Head of caudate nucleus (tissue), 42 donors: ENCODE results near the gene CREB3L1.

Source experiments
- DNase-seq, 42 donors: peaks; one replicate each; pipeline versions ENCODE4 v3.0.0 to v3.0.0-alpha.2; 2020 to 2021; ENCODE audit warnings: mixed read lengths in 7 of 42
- intact Hi-C: fragments of 100-400 bp; cut with DNase I; formaldehyde crosslinking; loops from one replicate; pipeline ENCODE4 v1.15.0; 2022

Gene CREB3L1

GRCh38 chr11:46267930-46268329, 9.5 kb upstream of the CREB3L1 start:
- no peak for DNase-seq
- intact Hi-C loops, result no loop called here

GRCh38 chr11:46270684-46271083, 6.8 kb upstream of the CREB3L1 start:
- no peak for DNase-seq
- intact Hi-C loops, result no loop called here

GRCh38 chr11:46271407-46271806, 6.1 kb upstream of the CREB3L1 start:
- intact Hi-C loops, result no loop called here
- no peak for DNase-seq

- intact Hi-C loops, result no loop called here
- DNase-seq, result no peak
Measured at GRCh38 chr11:46271875-46272815, 5.3 kb upstream of the CREB3L1 start.

- intact Hi-C loops, result no loop called here
- no peak for DNase-seq
Measured at GRCh38 chr11:46272816-46273427, 4.5 kb upstream of the CREB3L1 start.

- DNase-seq, result no peak
Measured at GRCh38 chr11:46273511-46274205, 3.8 kb upstream of the CREB3L1 start.

GRCh38 chr11:46275964-46276641, 1.4 kb upstream of the CREB3L1 start:
- intact Hi-C loops, result no loop called here
- no peak for DNase-seq

More at GRCh38 chr11:46273511-46274205, 3.8 kb upstream of the CREB3L1 start:
- intact Hi-C loops, result no loop called here

- DNase-seq, result peak in 4 of 42 donors; percentile 23 to 47 (median 34)
- intact Hi-C loops, result no loop called here
Measured at GRCh38 chr11:46277313-46277621, 195 bp upstream of the CREB3L1 start.

GRCh38 chr11:46278387-46279125, 1.1 kb downstream of the CREB3L1 start:
- intact Hi-C loops, result no loop called here

GRCh38 chr11:46279126-46280099, 2.0 kb downstream of the CREB3L1 start:
- peak in 41 of 42 donors; percentile 26 to 79 (median 57) for DNase-seq
- intact Hi-C loops, result no loop called here

More at GRCh38 chr11:46278387-46279125, 1.1 kb downstream of the CREB3L1 start:
- DNase-seq, result peak in 22 of 42 donors; percentile 12 to 64 (median 48)

GRCh38 chr11:46280706-46281105, 3.2 kb downstream of the CREB3L1 start:
- intact Hi-C loops, result no loop called here
- DNase-seq, result no peak

- DNase-seq, result no peak
- intact Hi-C loops, result no loop called here
Measured at GRCh38 chr11:46281371-46281831, 3.9 kb downstream of the CREB3L1 start.

GRCh38 chr11:46285173-46285572, 7.7 kb downstream of the CREB3L1 start:
- no peak for DNase-seq
- intact Hi-C loops, result no loop called here

- intact Hi-C loops, result no loop called here
- DNase-seq, result no peak
Measured at GRCh38 chr11:46285594-46286033, 8.2 kb downstream of the CREB3L1 start.

- intact Hi-C loops, result no loop called here
Measured at GRCh38 chr11:46286789-46287188, 9.3 kb downstream of the CREB3L1 start.

GRCh38 chr11:46288451-46288850, 11.0 kb downstream of the CREB3L1 start:
- intact Hi-C loops, result no loop called here
- no peak for DNase-seq

More at GRCh38 chr11:46286789-46287188, 9.3 kb downstream of the CREB3L1 start:
- DNase-seq, result no peak

GRCh38 chr11:46290011-46290410, 12.5 kb downstream of the CREB3L1 start:
- DNase-seq, result no peak
- intact Hi-C loops, result no loop called here
